ENCODE measurements around the gene OTUD3. TPM values are rescaled to one million over a fixed set of nuclear protein-coding genes. Genes with fewer than 3 reads are reported as not detected.
"Not testable (repeated sequence)": the region's sequence is repeated elsewhere in the genome, so short reads cannot be mapped to it uniquely, and the experiment has no call there.

Gene OTUD3
- total RNA-seq, 4 donors from 2014 or later, result 2.6 to 20.8 (median 10.7) TPM

GRCh38 chr1:19923137-19923952 is 41.1 kb downstream of the OTUD3 start, which contains the start of gene PLA2G2E:
Gene PLA2G2E, minus strand, starts transcription at chr1:19923617. Its CDS starts 58 bp downstream, at chr1:19923559.
- no peaks in the 10 kb centered on the region for H3K27me3 ChIP-seq
- H3K27ac ChIP-seq, result no peak within 1 kb of the TSS
- H3K4me1 ChIP-seq, result no peaks in the 10 kb centered on the region
- H3K9me3 ChIP-seq, result no peaks in the 10 kb centered on the region
- H3K4me3 ChIP-seq, result no peak within 1 kb of the TSS
- intact Hi-C loops (cut with DNase I; ENCODE audit: low total_unique reads), result no loop called here
- DNase-seq, result no peak
- H3K36me3 ChIP-seq, result no peaks in the 10 kb centered on the region
- TF ChIP-seq CTCF (IDR thresholded peaks at IDR 0.05), result no peak
- no peak for TF ChIP-seq POLR2A (IDR thresholded peaks at IDR 0.05)

- intact Hi-C loops (cut with DNase I; ENCODE audit: low total_unique reads), result no loop called here
- no peak for TF ChIP-seq POLR2A (IDR thresholded peaks at IDR 0.05)
- no peak for TF ChIP-seq CTCF (IDR thresholded peaks at IDR 0.05)
- no peak for DNase-seq
Observed at GRCh38 chr1:19923953-19924346, 41.8 kb downstream of the OTUD3 start.

GRCh38 chr1:19925342-19926070 is 43.3 kb downstream of the OTUD3 start:
- Histone ChIP-seq H3K36me3 (no peaks in the 10 kb centered on the region), H3K9me3 (no peaks in the 10 kb centered on the region), H3K4me1 (no peaks in the 10 kb centered on the region), H3K27me3 (no peaks in the 10 kb centered on the region), H3K4me3 (no peak overlapping the region), H3K27ac (no peak overlapping the region)
- intact Hi-C loops (cut with DNase I; ENCODE audit: low total_unique reads), result no loop called here
- no peak for DNase-seq
- TF ChIP-seq CTCF (IDR thresholded peaks at IDR 0.05) (no peak), POLR2A (IDR thresholded peaks at IDR 0.05) (no peak)

More at GRCh38 chr1:19923953-19924346, 41.8 kb downstream of the OTUD3 start:
- H3K9me3 ChIP-seq, result no peaks in the 10 kb centered on the region
- H3K27me3 ChIP-seq, result no peaks in the 10 kb centered on the region
- no peaks in the 10 kb centered on the region for H3K36me3 ChIP-seq
- H3K27ac ChIP-seq, result no peak overlapping the region
- no peaks in the 10 kb centered on the region for H3K4me1 ChIP-seq
- no peak overlapping the region for H3K4me3 ChIP-seq

- intact Hi-C loops (cut with DNase I; ENCODE audit: low total_unique reads), result no loop called here
Observed at GRCh38 chr1:19926296-19927129, 44.3 kb downstream of the OTUD3 start.

GRCh38 chr1:19927130-19927421 is 44.9 kb downstream of the OTUD3 start:
- H3K27ac ChIP-seq; H3K27me3 ChIP-seq; H3K36me3 ChIP-seq; H3K4me3 ChIP-seq; intact Hi-C loops (cut with DNase I; ENCODE audit: low total_unique reads); DNase-seq; H3K4me1 ChIP-seq; H3K9me3 ChIP-seq: not testable (repeated sequence)

More at GRCh38 chr1:19926296-19927129, 44.3 kb downstream of the OTUD3 start:
- Histone ChIP-seq H3K36me3 (no peaks in the 10 kb centered on the region), H3K9me3 (no peaks in the 10 kb centered on the region), H3K27ac (no peak overlapping the region), H3K27me3 (no peaks in the 10 kb centered on the region), H3K4me3 (no peak overlapping the region), H3K4me1 (no peaks in the 10 kb centered on the region)
- no peak for DNase-seq
- no peak for TF ChIP-seq CTCF (IDR thresholded peaks at IDR 0.05)
